ENCODE results near the gene MCU. TPM values are rescaled to one million over a fixed set of nuclear protein-coding genes. Genes with fewer than 3 reads are reported as not detected.

MCU gene
- total RNA-seq, 1 donor = 42.7 TPM

GRCh38 chr10:72855790-72856189, 163.8 kb downstream of the MCU start:
- H3K27me3 ChIP-seq (ENCODE audit: insufficient read depth, low read length) = no peaks in the 10 kb centered on the region
- H3K36me3 ChIP-seq (ENCODE audit: insufficient read depth, low read length) = peaks cover 4% of the 10 kb centered on the region
- no peaks in the 10 kb centered on the region for H3K79me2 ChIP-seq (ENCODE audit: insufficient read depth, low read length)
- H3K9me3 ChIP-seq (ENCODE audit: low read depth, low read length) = no peaks in the 10 kb centered on the region
- no peak overlapping the region for H2AFZ ChIP-seq (ENCODE audit: low read length)
- no peak for TF ChIP-seq CTCF (IDR thresholded peaks at IDR 0.05; ENCODE audit: extremely low read depth, low read depth, low read length)
- no peaks in the 10 kb centered on the region for H3K4me1 ChIP-seq (ENCODE audit: insufficient read depth, low read length)
- peaks cover 5% of the 10 kb centered on the region for H4K20me1 ChIP-seq (ENCODE audit: insufficient read depth, low read length)
- no peak overlapping the region for H3K4me3 ChIP-seq (ENCODE audit: insufficient read depth, low read length)
- H3K4me2 ChIP-seq (ENCODE audit: insufficient read depth, low read length) = no peak overlapping the region
- no peak for DNase-seq (ENCODE audit: insufficient read length, low spot score, missing footprints)
- no peak overlapping the region for H3K27ac ChIP-seq (ENCODE audit: low read depth, low read length)

GRCh38 chr10:72858067-72858466, 166.1 kb downstream of the MCU start:
- TF ChIP-seq CTCF (IDR thresholded peaks at IDR 0.05; ENCODE audit: extremely low read depth, low read depth, low read length) = no peak
- Histone ChIP-seq H3K4me1 (ENCODE audit: insufficient read depth, low read length) (no peaks in the 10 kb centered on the region), H3K79me2 (ENCODE audit: insufficient read depth, low read length) (no peaks in the 10 kb centered on the region), H2AFZ (ENCODE audit: low read length) (no peak overlapping the region), H3K4me3 (ENCODE audit: insufficient read depth, low read length) (no peak overlapping the region), H3K36me3 (ENCODE audit: insufficient read depth, low read length) (peaks cover 17% of the 10 kb centered on the region), H3K4me2 (ENCODE audit: insufficient read depth, low read length) (no peak overlapping the region), H4K20me1 (ENCODE audit: insufficient read depth, low read length) (no peaks in the 10 kb centered on the region), H3K27ac (ENCODE audit: low read depth, low read length) (no peak overlapping the region), H3K9me3 (ENCODE audit: low read depth, low read length) (no peaks in the 10 kb centered on the region), H3K27me3 (ENCODE audit: insufficient read depth, low read length) (no peaks in the 10 kb centered on the region)
- no peak for DNase-seq (ENCODE audit: insufficient read length, low spot score, missing footprints)

GRCh38 chr10:72862957-72863356, 171.0 kb downstream of the MCU start:
- Histone ChIP-seq H3K4me3 (ENCODE audit: insufficient read depth, low read length) (no peak overlapping the region), H3K4me2 (ENCODE audit: insufficient read depth, low read length) (no peak overlapping the region), H3K79me2 (ENCODE audit: insufficient read depth, low read length) (no peaks in the 10 kb centered on the region), H3K27me3 (ENCODE audit: insufficient read depth, low read length) (no peaks in the 10 kb centered on the region), H3K9me3 (ENCODE audit: low read depth, low read length) (no peaks in the 10 kb centered on the region), H3K27ac (ENCODE audit: low read depth, low read length) (no peak overlapping the region), H2AFZ (ENCODE audit: low read length) (no peak overlapping the region), H3K4me1 (ENCODE audit: insufficient read depth, low read length) (no peaks in the 10 kb centered on the region), H3K36me3 (ENCODE audit: insufficient read depth, low read length) (peaks cover 20% of the 10 kb centered on the region), H4K20me1 (ENCODE audit: insufficient read depth, low read length) (no peaks in the 10 kb centered on the region)
- TF ChIP-seq CTCF (IDR thresholded peaks at IDR 0.05; ENCODE audit: extremely low read depth, low read depth, low read length) = no peak
- no peak for DNase-seq (ENCODE audit: insufficient read length, low spot score, missing footprints)

- Histone ChIP-seq H3K27me3 (ENCODE audit: insufficient read depth, low read length) (no peaks in the 10 kb centered on the region), H3K9me3 (ENCODE audit: low read depth, low read length) (no peaks in the 10 kb centered on the region), H2AFZ (ENCODE audit: low read length) (no peak overlapping the region), H3K4me2 (ENCODE audit: insufficient read depth, low read length) (no peak overlapping the region), H3K36me3 (ENCODE audit: insufficient read depth, low read length) (peaks cover 6% of the 10 kb centered on the region), H3K4me1 (ENCODE audit: insufficient read depth, low read length) (no peaks in the 10 kb centered on the region), H4K20me1 (ENCODE audit: insufficient read depth, low read length) (no peaks in the 10 kb centered on the region), H3K27ac (ENCODE audit: low read depth, low read length) (no peak overlapping the region), H3K4me3 (ENCODE audit: insufficient read depth, low read length) (no peak overlapping the region), H3K79me2 (ENCODE audit: insufficient read depth, low read length) (no peaks in the 10 kb centered on the region)
- no peak for DNase-seq (ENCODE audit: insufficient read length, low spot score, missing footprints)
- TF ChIP-seq CTCF (IDR thresholded peaks at IDR 0.05; ENCODE audit: extremely low read depth, low read depth, low read length) = peak; percentile 53
These were observed 183.5 kb downstream of the MCU start for GRCh38 chr10:72875250-72876055.

Data from osteoblast (primary cell).